OCI-LY7 (cell line): Measurements from ENCODE around the gene ASPHD2.

Experiments
- EZH2phosphoT487 ChIP-seq: fragments of 200-600 bp; sonication (generic); IDR thresholded peaks from 2 replicates; pipeline ENCODE4 v1.6.1; 2018; ENCODE audit warnings: low read depth, borderline replicate concordance, mild to moderate bottlenecking, mixed run types, antibody characterized with exemption, low read length, moderate library complexity, mixed read lengths
- TF ChIP-seq, protein P1 (sequence below): fragments of 200-600 bp; sonication (generic); conservative IDR thresholded peaks from 2 replicates; pipeline ENCODE4 v1.5.1; 2014; ENCODE audit warnings: mild to moderate bottlenecking, antibody characterized with exemption, low read length, moderate library complexity, mixed read lengths

DNA sequence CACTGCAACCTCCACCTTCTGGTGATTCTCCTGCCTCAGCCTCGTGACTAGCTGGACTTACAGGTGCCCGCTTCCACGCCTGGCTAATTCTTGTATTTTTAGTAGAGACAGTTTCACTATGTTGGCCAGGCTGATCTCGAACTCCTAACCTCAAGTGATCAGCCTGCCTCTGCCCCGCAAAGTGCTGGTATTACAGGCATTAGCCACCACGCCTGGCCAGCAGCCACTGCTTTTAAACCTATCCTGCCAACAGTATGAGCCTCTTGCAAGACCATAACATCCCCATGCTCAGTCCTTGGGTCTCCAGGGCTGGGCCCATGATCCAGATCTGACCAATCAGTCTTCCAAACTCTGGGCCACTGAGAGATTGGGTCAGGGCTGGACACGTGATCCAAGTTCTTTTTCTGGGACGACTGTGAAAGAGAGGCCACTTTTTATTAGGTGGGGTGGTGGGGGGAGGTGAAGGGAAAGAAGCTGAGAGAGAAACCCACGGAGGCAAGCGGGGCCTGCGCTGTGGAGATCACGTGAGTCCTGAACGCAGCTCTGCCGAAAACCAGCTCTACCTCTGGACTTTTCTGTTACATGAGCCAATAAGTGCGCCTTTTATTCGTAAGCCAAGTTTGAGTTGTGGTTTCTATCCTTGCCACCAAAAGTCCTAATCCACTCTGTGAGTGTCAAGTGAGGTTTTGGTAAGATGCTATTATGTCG is 17.9 kb downstream of the ASPHD2 start:
- TF ChIP-seq, protein P1, sequence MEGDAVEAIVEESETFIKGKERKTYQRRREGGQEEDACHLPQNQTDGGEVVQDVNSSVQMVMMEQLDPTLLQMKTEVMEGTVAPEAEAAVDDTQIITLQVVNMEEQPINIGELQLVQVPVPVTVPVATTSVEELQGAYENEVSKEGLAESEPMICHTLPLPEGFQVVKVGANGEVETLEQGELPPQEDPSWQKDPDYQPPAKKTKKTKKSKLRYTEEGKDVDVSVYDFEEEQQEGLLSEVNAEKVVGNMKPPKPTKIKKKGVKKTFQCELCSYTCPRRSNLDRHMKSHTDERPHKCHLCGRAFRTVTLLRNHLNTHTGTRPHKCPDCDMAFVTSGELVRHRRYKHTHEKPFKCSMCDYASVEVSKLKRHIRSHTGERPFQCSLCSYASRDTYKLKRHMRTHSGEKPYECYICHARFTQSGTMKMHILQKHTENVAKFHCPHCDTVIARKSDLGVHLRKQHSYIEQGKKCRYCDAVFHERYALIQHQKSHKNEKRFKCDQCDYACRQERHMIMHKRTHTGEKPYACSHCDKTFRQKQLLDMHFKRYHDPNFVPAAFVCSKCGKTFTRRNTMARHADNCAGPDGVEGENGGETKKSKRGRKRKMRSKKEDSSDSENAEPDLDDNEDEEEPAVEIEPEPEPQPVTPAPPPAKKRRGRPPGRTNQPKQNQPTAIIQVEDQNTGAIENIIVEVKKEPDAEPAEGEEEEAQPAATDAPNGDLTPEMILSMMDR = no peak
- TF ChIP-seq EZH2phosphoT487 = no peak
